GM08714 (cell line): ENCODE measurements around the gene PATL2.

Source experiments
- H3K4me3 ChIP-seq: fragments of 200-500 bp; sonication (Bioruptor generic); 2 replicates; pipeline ENCODE4 v1.5.1; 2014; ENCODE audit warnings: mild to moderate bottlenecking, low read length, inconsistent platforms
- ZNF274 ChIP-seq: IDR thresholded peaks from 2 replicates; pipeline ENCODE4 v1.6.1; 2012; ENCODE audit warnings: mild to moderate bottlenecking, low read depth, low read length

Gene PATL2

DNA sequence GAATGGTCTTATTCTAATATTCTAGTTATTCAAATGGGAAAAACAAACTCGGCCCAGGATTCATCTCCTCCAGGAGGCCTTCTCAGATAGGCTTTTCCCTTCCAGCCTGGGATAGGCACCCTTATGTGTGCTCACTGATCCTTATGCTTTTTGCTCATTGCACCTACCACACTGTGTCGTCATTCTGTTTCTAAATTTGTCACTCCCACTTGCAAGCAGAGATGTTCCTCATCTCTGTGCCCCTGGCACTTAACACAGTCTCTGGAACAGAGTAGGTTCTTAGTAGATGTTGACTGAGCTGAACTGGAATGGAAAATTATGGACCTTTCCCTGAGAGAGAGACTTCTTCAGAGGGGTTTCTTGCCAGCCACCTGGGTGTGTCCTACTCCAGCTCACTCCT, 28.9 kb downstream of the PATL2 start:
- H3K4me3 ChIP-seq = no peak overlapping the region
- no peak for TF ChIP-seq ZNF274

DNA sequence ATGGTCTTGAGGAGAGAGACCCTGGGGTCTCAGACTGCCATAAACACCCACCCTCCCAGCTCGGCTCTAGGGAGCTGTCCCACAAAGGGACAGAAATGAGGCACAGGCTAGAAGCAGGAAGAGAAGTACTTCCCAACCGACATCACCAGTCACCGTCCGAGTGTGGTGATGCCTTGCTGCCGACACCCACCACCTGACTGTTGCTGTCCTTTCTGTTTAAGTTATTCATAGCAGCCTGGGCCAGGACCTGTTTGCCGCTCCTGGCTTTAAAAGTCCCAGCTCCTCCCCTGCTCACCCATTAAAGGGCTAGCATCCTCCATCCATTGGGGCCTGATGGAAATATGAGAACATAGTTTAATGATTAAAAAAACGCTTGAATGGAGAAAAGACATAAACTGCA, 34.4 kb downstream of the PATL2 start:
- no peak overlapping the region for H3K4me3 ChIP-seq
- TF ChIP-seq ZNF274 = no peak

DNA sequence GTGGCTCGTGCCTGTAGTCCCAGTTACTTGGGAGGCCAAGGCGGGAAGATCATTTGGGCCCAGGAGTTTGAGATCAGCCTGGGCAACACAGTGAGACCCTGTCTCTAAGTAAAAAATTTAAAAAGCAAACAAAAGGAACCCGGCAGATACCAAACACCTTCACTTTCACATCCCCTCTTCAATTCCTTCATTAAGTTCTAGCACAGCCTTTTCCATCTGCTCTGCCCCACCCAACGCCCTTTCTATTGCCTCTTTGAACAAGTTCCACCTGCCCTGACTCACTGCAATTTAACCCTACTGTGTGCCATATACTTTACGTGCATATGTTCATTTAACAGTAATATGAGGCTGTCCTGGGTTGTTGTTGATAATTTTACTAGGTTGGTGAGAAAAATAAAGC, 35.2 kb downstream of the PATL2 start:
- H3K4me3 ChIP-seq = no peak overlapping the region
- TF ChIP-seq ZNF274 = no peak

DNA sequence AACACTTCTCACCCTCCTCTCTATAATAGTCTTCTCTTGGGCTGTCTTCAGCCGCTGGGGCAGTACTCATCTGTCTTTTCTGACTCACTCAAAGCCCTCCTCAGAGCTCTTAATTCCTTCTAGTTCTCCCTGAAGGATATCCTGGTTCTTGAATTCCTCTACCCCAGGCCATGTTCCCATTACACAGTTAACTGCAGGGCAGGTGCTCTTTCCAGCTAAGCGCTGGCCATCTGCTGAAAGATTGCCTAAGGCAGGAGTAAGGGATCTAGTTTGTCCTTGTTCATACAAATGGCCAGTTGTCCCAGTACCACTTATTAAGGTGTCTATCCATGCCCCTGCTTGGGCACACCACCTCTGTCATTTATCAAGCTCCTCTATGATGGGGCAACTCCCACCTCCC, 37.5 kb downstream of the PATL2 start:
- no peak overlapping the region for H3K4me3 ChIP-seq
- no peak for TF ChIP-seq ZNF274

DNA sequence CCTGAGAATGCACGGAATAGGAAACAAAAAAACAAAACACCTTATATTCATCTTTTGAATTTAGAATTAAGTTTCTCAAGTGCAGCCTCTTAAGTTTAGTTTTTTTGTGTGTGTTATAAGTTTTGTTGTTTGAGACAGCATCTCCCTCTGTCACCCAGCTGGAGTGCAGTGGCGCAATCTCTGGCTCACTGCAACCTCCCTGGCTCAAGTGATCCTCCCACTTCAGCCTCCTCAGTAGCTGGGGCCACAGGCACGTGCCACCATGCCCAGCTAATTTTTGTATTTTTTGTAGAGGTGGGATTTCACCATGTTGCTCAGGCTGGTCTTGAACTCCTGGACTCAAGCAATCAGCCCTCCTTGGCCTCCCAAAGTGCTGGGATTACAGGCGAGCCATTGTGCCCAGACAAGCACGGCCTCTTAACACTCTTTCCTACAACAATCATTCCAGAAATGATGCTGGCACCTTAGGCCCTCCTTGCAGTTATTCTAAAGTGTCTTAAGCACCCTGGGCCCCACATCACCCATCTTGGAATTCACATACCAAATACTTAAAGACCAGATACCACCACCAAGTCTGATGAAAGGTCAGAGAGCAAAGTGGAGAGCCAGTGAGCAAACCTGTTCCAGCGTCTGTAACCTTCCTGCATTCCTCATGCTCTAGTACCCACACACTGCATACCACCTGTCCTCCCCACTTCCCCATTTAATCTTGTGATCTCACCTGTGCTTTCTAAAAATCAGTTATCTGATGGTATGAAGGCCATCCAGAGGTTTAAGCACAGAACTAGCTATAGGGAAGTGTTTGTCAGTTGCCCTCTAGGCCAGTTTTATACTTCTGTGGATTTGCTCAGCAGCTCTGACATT, 40.8 kb downstream of the PATL2 start:
- no peak overlapping the region for H3K4me3 ChIP-seq
- TF ChIP-seq ZNF274 = no peak

DNA sequence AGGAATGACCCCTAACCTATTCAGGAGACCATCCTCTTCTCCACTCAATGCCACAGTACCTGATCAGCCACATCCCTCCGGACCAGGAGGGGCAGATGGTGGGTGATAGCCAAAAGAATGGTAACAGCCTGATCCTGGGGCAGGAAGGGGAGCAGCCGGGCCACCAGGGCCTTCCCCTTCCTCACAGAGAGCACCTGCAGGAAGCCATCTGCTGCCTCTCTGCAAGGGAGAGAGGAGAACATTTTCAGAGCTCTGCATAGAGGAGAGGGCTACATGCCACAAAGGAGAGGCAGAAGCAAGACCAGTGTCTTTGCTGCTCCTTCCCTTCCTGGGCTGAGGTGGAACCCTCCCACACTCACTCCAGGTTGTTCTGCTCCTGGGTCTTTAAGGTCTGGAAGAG, 42.2 kb downstream of the PATL2 start:
- TF ChIP-seq ZNF274 = no peak

DNA sequence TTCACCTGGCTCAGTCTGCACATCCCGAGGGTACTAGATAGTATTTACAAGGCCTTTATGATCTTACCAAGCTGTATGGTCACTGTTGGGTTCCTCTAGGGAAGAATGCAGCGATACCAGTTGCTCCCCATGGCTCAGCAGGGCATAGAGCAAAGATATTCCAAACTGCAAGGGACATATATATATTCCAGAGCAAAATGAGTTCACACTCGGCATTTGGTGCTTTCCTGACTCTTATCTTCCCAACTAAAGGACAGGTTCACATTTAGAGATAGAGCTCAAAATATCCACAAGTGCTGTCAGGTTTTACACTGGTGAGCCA, 44.1 kb downstream of the PATL2 start:
- H3K4me3 ChIP-seq = peak overlapping the region; percentile 32; the same call in 1 of the 2 replicates
- no peak for TF ChIP-seq ZNF274

More for the DNA sequence above, 42.2 kb downstream of the PATL2 start:
- H3K4me3 ChIP-seq = no peak overlapping the region

DNA sequence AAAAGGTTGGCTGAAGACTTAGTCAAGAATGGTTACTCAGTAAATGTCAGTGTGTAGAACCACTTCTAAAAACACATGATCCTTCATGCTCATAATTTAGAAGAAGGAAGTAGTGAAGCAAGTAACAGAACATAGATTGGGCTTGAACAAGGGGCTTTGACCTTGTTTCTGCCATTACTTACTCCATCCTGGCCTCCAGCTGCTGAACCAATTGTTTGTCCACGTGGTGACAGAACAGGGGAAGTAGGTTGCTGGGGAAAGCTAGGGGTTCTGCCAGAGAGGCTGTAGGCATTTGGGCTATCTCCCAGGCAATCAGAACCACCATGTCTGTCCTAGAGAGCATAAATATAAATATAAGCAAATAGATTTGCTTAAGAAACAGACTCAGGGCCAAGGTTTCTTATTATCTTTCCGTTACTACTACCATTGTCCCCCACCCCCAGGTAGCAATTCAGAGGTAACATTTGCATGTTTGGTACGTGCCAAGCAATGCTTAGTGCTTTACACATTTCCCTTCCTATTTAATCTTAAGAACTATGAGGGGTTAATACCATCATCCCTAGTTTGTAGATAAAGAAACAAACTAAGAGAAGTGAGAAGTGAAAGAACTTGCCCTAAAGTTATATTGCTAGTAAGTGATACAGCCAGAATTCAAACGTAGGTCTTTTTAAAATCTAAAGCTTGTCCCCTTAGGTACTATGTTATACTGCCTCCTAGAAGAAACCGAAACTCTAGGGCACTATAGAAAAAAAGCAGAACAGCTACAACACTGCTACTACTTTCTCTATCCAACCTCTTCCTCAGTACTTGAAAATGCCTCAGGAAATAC, 44.7 kb downstream of the PATL2 start:
- peak overlapping the region; percentile 32; the same call in 1 of the 2 replicates for H3K4me3 ChIP-seq
- no peak for TF ChIP-seq ZNF274

DNA sequence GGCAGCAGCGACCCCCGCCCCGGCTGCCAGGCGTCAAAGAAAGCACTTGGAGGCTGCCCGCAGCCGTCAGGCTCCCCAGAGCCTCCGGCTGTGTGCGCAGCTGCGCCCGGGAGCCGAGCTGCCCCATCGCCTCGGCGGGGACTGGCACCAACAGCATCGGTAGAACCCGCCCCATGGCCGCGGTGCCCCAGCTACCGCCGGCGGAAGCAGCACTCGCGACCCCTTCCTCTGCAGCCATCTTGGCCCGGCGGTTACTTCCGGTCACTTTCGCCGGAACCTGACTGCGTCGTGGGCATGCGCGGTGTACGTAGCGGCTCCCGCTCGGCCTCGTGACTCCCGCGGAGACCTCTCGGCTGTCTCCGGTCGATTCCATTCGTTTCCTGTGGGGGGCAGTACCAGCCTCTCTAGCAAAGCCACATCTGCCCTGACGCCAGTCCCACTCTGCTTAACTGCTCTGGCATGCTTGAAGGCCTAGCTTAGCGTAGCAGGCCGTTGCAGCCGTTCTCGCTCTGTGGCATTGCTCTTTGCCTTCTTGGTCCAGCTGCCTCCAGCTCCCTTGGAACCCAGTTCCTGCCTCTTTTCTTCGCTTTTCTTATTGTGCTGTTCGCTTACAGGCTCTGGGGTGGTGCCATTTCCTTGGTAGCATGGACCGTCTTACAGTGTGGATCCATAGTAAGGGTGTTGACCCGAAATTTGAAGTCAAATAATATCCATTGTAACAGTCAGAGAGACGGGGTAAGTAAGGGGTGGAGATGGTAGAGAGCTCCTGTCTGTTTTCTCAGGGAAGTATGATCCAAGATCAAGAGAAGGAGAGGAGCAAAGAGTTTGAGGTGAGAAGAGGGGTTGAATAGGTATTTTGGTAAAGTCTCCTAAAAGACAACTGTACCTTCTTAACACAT, 47.5 kb downstream of the PATL2 start, which contains the start of gene SPG11:
SPG11 (minus strand) TSS at position 253 of the 899 bp plus-strand sequence; CDS start at position 238, 15 bp downstream.
- peak within 1 kb of the TSS; percentile 79 for H3K4me3 ChIP-seq
- no peak for TF ChIP-seq ZNF274

DNA sequence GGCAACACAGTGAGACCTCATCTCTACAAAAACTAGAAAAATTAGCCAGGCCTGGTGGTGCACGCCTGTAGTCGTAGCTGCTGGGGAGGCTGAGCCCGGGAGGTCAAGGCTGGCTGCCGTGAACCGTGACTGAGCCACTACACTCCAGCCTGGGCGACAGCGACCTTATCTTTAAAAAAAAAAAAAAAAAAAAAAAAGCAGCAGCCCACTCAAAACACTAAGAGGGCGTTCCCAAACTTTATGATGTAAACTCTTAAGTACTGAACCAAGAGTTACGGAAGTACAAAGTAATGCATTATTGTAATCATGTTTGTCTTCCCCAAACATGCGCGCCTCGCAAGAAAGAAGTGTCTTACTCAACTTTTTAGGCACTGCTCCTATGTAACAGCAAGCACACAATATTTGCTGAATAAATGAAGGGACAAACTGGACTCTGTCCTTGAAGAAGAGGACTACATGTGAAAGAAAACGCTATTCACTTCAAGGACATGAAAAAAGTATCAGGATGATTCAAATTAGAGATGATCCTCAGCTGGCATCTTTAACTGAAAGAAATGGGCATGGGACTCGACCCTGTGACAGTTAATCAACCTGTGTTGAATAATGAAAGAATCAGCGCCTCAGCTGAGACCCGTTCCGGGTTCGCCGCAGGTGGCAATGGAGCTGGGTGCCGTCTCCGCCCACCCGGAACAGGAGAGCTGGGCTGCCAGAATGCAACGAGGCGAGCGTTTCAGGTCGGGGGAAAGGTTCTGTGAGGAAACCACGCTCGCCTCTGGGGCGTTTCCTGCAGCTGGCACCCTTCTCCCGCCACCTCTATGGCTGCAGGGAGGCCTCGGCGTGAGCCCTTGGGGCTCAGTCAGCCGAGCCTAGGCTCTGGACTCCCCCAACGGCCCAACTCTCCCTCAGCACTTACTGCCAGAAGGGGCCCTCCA, 48.4 kb downstream of the PATL2 start:
- H3K4me3 ChIP-seq = peak overlapping the region; percentile 79
- TF ChIP-seq ZNF274 = no peak

DNA sequence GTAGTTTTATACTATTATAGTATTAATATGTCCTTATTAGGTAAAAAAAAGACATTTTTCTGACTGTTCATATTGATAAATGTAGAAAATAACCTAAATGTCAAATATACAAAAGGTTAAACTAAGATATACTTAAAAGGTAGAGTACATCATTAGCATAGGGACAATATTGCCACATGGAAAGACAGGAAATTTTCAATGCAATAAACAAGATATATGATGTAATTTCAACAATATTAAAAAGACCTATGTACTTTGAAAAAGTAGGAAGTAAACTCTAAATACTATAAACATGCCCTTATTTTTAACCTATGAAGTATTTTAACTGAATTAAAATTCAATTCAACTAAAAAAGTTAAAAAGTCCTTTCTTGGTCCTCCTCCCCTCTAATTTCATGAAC, 49.5 kb downstream of the PATL2 start:
- no peak for TF ChIP-seq ZNF274
- H3K4me3 ChIP-seq = peak overlapping the region; percentile 79; the same call in 1 of the 2 replicates

DNA sequence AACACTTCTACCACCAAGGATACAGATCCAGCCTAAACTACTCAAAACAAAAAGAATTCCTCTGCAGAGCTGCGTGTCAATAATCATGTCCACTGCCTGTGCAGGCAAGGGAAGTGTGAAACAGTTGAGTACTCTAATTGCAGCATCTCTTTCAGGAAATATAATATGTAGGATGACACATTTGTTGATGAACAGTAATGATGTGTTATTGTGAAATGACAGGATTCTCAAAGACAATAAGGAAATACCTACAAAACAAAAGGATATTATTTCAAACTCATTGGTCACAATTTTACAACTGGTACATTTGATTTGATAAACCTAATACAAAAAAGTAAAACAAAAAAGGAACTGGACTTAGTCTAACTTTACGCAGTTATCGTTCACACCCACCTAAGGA, 52.1 kb downstream of the PATL2 start:
- TF ChIP-seq ZNF274 = no peak

DNA sequence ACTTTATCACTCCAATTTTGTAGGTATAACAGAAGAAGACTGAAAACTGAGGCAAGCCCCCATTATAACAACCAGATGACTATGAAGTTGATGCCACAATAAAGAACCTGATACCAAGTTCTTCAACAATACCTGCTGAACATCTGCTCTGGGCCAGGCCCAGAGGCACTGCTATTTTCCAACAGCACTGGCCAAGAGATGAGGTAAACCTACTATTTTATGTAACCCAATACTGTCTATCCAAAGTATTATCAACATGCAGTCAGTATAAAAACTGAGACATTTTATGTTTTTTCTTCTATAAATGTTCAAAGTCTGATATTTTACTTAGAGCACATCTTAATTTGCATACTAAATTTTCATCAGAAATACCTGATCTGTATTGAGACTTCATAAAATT, 53.7 kb downstream of the PATL2 start:
- no peak for TF ChIP-seq ZNF274
- no peak overlapping the region for H3K4me3 ChIP-seq

More for the DNA sequence above, 52.1 kb downstream of the PATL2 start:
- no peak overlapping the region for H3K4me3 ChIP-seq

DNA sequence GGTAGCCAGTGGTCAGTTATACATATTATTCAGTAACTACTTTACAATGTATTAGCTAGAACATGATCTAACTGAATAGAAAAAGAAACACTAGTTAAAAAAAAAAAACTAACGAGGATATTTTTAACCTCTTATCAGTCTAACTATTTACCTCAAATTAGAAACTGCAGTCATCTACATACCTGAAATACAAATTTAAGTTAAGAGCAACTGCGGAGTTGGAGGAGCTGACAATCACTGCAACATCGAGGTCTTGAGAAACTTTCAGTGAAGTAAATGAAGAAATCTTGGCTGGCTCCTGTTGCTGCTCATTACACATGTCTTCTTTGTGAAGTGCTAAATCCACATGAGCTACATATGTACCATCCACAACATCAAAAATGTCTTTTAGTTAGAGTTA, 54.2 kb downstream of the PATL2 start:
- H3K4me3 ChIP-seq = no peak overlapping the region
- no peak for TF ChIP-seq ZNF274
